RPMI8226 (cell line): Measurements from ENCODE around the gene XPO6.

Experiments used
- DNase-seq: peaks from one replicate; pipeline ENCODE4 v3.0.0-alpha.2; 2015

XPO6 gene

GRCh38 chr16:28086186-28087139, 125.3 kb downstream of the XPO6 start:
- no peak for DNase-seq

- no peak for DNase-seq
These were observed 126.2 kb downstream of the XPO6 start for GRCh38 chr16:28085389-28086171.

GRCh38 chr16:28084209-28084608, 127.6 kb downstream of the XPO6 start:
- no peak for DNase-seq

GRCh38 chr16:28082624-28083023, 129.1 kb downstream of the XPO6 start:
- DNase-seq = no peak

- no peak for DNase-seq
These were observed 130.3 kb downstream of the XPO6 start for GRCh38 chr16:28081391-28081968.

GRCh38 chr16:28078261-28078660, 133.5 kb downstream of the XPO6 start:
- DNase-seq = no peak

- no peak for DNase-seq
These were observed 137.9 kb downstream of the XPO6 start for GRCh38 chr16:28073836-28074235.

GRCh38 chr16:28072087-28072486, 139.7 kb downstream of the XPO6 start:
- no peak for DNase-seq

GRCh38 chr16:28069971-28070794, 141.6 kb downstream of the XPO6 start:
- no peak for DNase-seq

GRCh38 chr16:28068976-28069375, 142.8 kb downstream of the XPO6 start:
- no peak for DNase-seq

- no peak for DNase-seq
These were observed 144.0 kb downstream of the XPO6 start for GRCh38 chr16:28067604-28068379.

GRCh38 chr16:28064706-28065249, 147.0 kb downstream of the XPO6 start:
- no peak for DNase-seq

- DNase-seq = no peak
These were observed 147.6 kb downstream of the XPO6 start for GRCh38 chr16:28064150-28064549.

GRCh38 chr16:28063591-28064061, 148.1 kb downstream of the XPO6 start, which contains the start of gene GSG1L:
Gene GSG1L (minus strand): TSS chr16:28063714. CDS start chr16:28063424, 290 bp downstream.
- peak; percentile 40 for DNase-seq

- no peak for DNase-seq
These were observed 148.8 kb downstream of the XPO6 start for GRCh38 chr16:28062847-28063521.

GRCh38 chr16:28062261-28062846, 149.4 kb downstream of the XPO6 start:
- no peak for DNase-seq

- no peak for DNase-seq
These were observed 150.2 kb downstream of the XPO6 start for GRCh38 chr16:28061352-28062101.

- DNase-seq = no peak
These were observed 151.8 kb downstream of the XPO6 start for GRCh38 chr16:28059841-28060575.
